Testis (tissue), 3 donors: ENCODE results near the gene ADAM33. TPM values are rescaled to one million over a fixed set of nuclear protein-coding genes. Genes with fewer than 3 reads are reported as not detected.

Experiments
- DNase-seq: peaks from one replicate; pipeline ENCODE4 v3.0.0-alpha.2; 2019
- H3K27ac ChIP-seq, 2 donors: fragments of 200-600 bp; sonication (generic); one replicate each; pipeline ENCODE4 v1.5.1; 2019
- H3K27me3 ChIP-seq: fragments of 200-600 bp; sonication (generic); one replicate; pipeline ENCODE4 v1.5.1; 2019
- H3K36me3 ChIP-seq: fragments of 200-600 bp; sonication (generic); one replicate; pipeline ENCODE4 v1.5.1; 2017; ENCODE audit warnings: low read depth; ENCODE audit errors: missing control alignments
- H3K4me1 ChIP-seq: fragments of 200-600 bp; sonication (generic); one replicate; pipeline ENCODE4 v1.5.1; 2019
- H3K4me3 ChIP-seq, 2 donors: fragments of 200-600 bp; sonication (generic); one replicate each; pipeline ENCODE4 v1.5.1; 2017 to 2019
- H3K9me3 ChIP-seq: fragments of 200-600 bp; sonication (generic); one replicate; pipeline ENCODE4 v1.5.1; 2017
- CTCF ChIP-seq, 3 experiments: fragments of 450-650 bp in 2 of 3; fragments of 200-600 bp in 1 of 3; sonication (generic) in 1 of 3; IDR thresholded peaks; one replicate each; pipeline ENCODE4 v1.5.1; 2016 to 2019; ENCODE audit warnings: antibody characterized with exemption in 3 of 3, mild to moderate bottlenecking in 2 of 3, moderate library complexity in 1 of 3
- POLR2A ChIP-seq: fragments of 450-650 bp; IDR thresholded peaks from one replicate; pipeline ENCODE4 v1.6.1; 2017; ENCODE audit warnings: antibody characterized with exemption, mild to moderate bottlenecking, moderate library complexity
- WGBS, 2 donors: methylation state at CpG; one replicate each; pipeline ENCODE4 v1.1.5; 2018; 5-methylcytosine and 5-hydroxymethylcytosine counted together
- intact Hi-C: fragments of 100-400 bp; cut with DNase I; formaldehyde crosslinking; loops from one replicate; pipeline ENCODE4 v1.15.1; 2023; ENCODE audit warnings: low total_unique reads
- polyA plus RNA-seq: library from polyadenylated mRNA; stranded (reverse); fragments of 350-450 nt; fragmentation: Illumina TruSeq; extraction: RNeasy Lipid Tissue Mini Kit (QIAGEN cat#74804); gene quantifications from one replicate; pipeline ENCODE4 v1.2.3, GENCODE V29; 2014; ENCODE audit warnings: low read depth, low replicate concordance; ENCODE audit not compliant: insufficient read depth
- total RNA-seq, 2 donors: library from RNA; depleted of rRNA; stranded (reverse); fragments of >200 nt; gene quantifications; one replicate each; pipeline ENCODE4 v1.2.3, GENCODE V29; 2016

ADAM33 gene
- total and polyA plus RNA-seq, 3 donors from 2014 or later, result 25.5 to 61.1 (median 35.4) TPM

- intact Hi-C loops, result no loop called here
- whole genome bisulfite sequencing, 2 donors, result 80 to 93% methylated on average over 3 to 10 of the region's 10 CpGs
- H3K36me3 ChIP-seq, result no peaks in the 10 kb centered on the region
- H3K27me3 ChIP-seq, result no peaks in the 10 kb centered on the region
- no peak overlapping the region for H3K27ac ChIP-seq
- no peak for DNase-seq
- no peak for TF ChIP-seq POLR2A
- TF ChIP-seq CTCF (IDR thresholded peaks at IDR 0.05), result no peak
- no peak overlapping the region for H3K4me3 ChIP-seq
- H3K9me3 ChIP-seq, result no peaks in the 10 kb centered on the region
- H3K4me1 ChIP-seq, result no peaks in the 10 kb centered on the region
Measured at GRCh38 chr20:3670945-3671344, 10.9 kb downstream of the ADAM33 start.

DNA sequence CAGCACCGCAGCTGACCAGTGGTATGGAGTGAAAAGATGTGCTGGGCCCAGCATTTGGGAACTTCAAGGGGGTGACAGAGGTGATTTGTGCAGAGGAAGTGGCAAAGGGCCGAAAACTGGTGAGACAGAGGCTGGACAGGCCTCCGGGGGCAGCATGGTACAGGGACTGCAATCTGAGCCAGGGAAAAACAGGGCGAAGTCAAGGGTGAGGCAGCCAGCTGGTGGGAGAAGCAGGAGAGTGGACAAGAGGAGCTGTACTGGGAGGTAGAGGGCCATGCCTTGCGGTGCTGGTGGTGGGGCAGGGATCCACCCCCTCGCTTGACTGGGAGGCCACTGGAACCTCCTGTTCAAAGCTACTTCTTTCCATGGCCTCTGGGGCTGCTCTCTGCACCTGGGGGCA lies 11.3 kb downstream of the ADAM33 start:
- H3K36me3 ChIP-seq, result no peaks in the 10 kb centered on the region
- TF ChIP-seq POLR2A (no peak), CTCF (IDR thresholded peaks at IDR 0.05) (no peak)
- H3K4me1 ChIP-seq, result no peaks in the 10 kb centered on the region
- no peak overlapping the region for H3K27ac ChIP-seq
- no peak overlapping the region for H3K4me3 ChIP-seq
- no peaks in the 10 kb centered on the region for H3K9me3 ChIP-seq
- 56 to 67% methylated on average over 6 of the region's 6 CpGs for WGBS, 2 donors
- no peak for DNase-seq
- H3K27me3 ChIP-seq, result no peaks in the 10 kb centered on the region
- intact Hi-C loops, result no loop called here

GRCh38 chr20:3669710-3670367 lies 12.0 kb downstream of the ADAM33 start:
- Histone ChIP-seq H3K9me3 (no peaks in the 10 kb centered on the region), H3K36me3 (no peaks in the 10 kb centered on the region), H3K4me1 (no peaks in the 10 kb centered on the region), H3K27me3 (no peaks in the 10 kb centered on the region), H3K4me3 (no peak overlapping the region), H3K27ac (no peak overlapping the region)
- no peak for TF ChIP-seq POLR2A
- intact Hi-C loops, result no loop called here
- WGBS, 2 donors, result 90 to 94% methylated on average over 11 to 13 of the region's 13 CpGs
- no peak for DNase-seq

GRCh38 chr20:3667434-3668037 lies 14.3 kb downstream of the ADAM33 start:
- Histone ChIP-seq H3K36me3 (no peaks in the 10 kb centered on the region), H3K27ac (no peak overlapping the region), H3K4me1 (no peaks in the 10 kb centered on the region), H3K4me3 (no peak overlapping the region), H3K27me3 (no peaks in the 10 kb centered on the region), H3K9me3 (no peaks in the 10 kb centered on the region)
- no peak for TF ChIP-seq POLR2A
- TF ChIP-seq CTCF (IDR thresholded peaks at IDR 0.05), result no peak
- WGBS, 2 donors, result 89 to 95% methylated on average over 3 to 8 of the region's 8 CpGs
- intact Hi-C loops, result no loop called here
- DNase-seq, result no peak

- no peaks in the 10 kb centered on the region for H3K36me3 ChIP-seq
- no peak overlapping the region for H3K4me3 ChIP-seq
- H3K27me3 ChIP-seq, result no peaks in the 10 kb centered on the region
- TF ChIP-seq CTCF (IDR thresholded peaks at IDR 0.05) (no peak), POLR2A (no peak)
- 82 to 94% methylated on average over 2 of the region's 2 CpGs for WGBS, 2 donors
- no peaks in the 10 kb centered on the region for H3K4me1 ChIP-seq
- intact Hi-C loops, result no loop called here
- no peak overlapping the region for H3K27ac ChIP-seq
- DNase-seq, result no peak
- no peaks in the 10 kb centered on the region for H3K9me3 ChIP-seq
Measured at GRCh38 chr20:3663858-3664257, 18.0 kb downstream of the ADAM33 start.
